K562 (cell line): Measurements from ENCODE around the gene RPS23. TPM values are rescaled to one million over a fixed set of nuclear protein-coding genes. Genes with fewer than 3 reads are reported as not detected.

Experiments
- ATAC-seq: fragments of 200-7000 bp; cut with Tn5 transposase; 3 replicates; pipeline ENCODE4 v1.9.1; 2020; ENCODE audit warnings: moderate library complexity
- BruUV-seq: library from RNA; stranded (reverse); fragments of 400-500 nt; replicated peaks from 2 replicates; lab custom pipeline; 2021; lab: Mats Ljungman, UMichigan
- CTCF ChIA-PET: fragments of 300-600 bp; formaldehyde crosslinking; extraction: SDS; loops from one replicate; lab custom pipeline; 2021; ENCODE audit warnings: low intra/inter-chr PET ratio; lab: Yijun Ruan, JAX
- POLR2A ChIA-PET: fragments of 300-600, 350-650 bp; sonication (Branson Sonifier 250); formaldehyde crosslinking; extraction: SDS; loops from one replicate; lab custom pipeline; 2021; ENCODE audit warnings: antibody characterized with exemption, inconsistent platforms; lab: Yijun Ruan, JAX
- DNase-seq, 4 experiments: peaks; one replicate each; pipeline versions ENCODE4 v3.0.0 to v3.0.0-alpha.2; 2011 to 2018; ENCODE audit warnings: low spot score in 3 of 4, mixed read lengths in 3 of 4; ENCODE audit errors: extremely low read depth in 1 of 4
- FAIRE-seq: peaks from 2 replicates; lab custom pipeline; 2011; peaks lifted over from hg19 to GRCh38; lab: Jason Lieb, UNC
- H2AFZ ChIP-seq: 2 replicates; pipeline ENCODE4 v1.6.0; 2011; ENCODE audit warnings: low read depth, low read length, control low read depth, inconsistent platforms
- H3K27ac ChIP-seq: fragments of 200-600 bp; 3 replicates; pipeline ENCODE4 v1.8.0; 2011; ENCODE audit warnings: low read depth, mild to moderate bottlenecking, control low read depth, inconsistent platforms, low read length, moderate library complexity, mixed read lengths; ENCODE audit errors: extremely low read depth
- H3K27me3 ChIP-seq, 2 experiments: fragments of 300-600 bp in 1 of 2; 2 replicates in 1 of 2; 3 replicates in 1 of 2; pipeline versions ENCODE4 v1.6.0 to v1.8.0; 2011; ENCODE audit warnings: inconsistent platforms in 2 of 2, low read length in 2 of 2, mild to moderate bottlenecking in 1 of 2, mixed read lengths in 1 of 2, moderate library complexity in 1 of 2; ENCODE audit not compliant: control insufficient read depth in 2 of 2, insufficient read depth in 2 of 2
- H3K36me3 ChIP-seq: fragments of 300-600 bp; 3 replicates; pipeline ENCODE4 v1.8.0; 2011; ENCODE audit warnings: mild to moderate bottlenecking, low read length, inconsistent platforms; ENCODE audit not compliant: control insufficient read depth, insufficient read depth
- H3K4me1 ChIP-seq, 2 experiments: fragments of 200-600 bp in 1 of 2; replicated peaks in 1 of 2; 2 replicates in 1 of 2; 3 replicates in 1 of 2; pipeline versions ENCODE4 v1.5.1 to v1.8.0; 2011; ENCODE audit warnings: inconsistent platforms in 2 of 2, low read length in 2 of 2, mild to moderate bottlenecking in 1 of 2, mixed read lengths in 1 of 2, moderate library complexity in 1 of 2; ENCODE audit not compliant: control insufficient read depth in 2 of 2, insufficient read depth in 2 of 2
- H3K4me2 ChIP-seq: 2 replicates; pipeline ENCODE4 v1.6.1; 2011; ENCODE audit warnings: low read length, control low read depth, inconsistent platforms, mixed read lengths; ENCODE audit not compliant: insufficient read depth
- H3K4me3 ChIP-seq: fragments of 200-600 bp; sonication (generic), shearing (Covaris generic); 2 replicates; pipeline ENCODE4 v1.5.1; 2016; ENCODE audit warnings: control low read depth, inconsistent platforms
- H3K79me2 ChIP-seq: fragments of 200-600 bp; 3 replicates; pipeline ENCODE4 v1.8.0; 2011; ENCODE audit warnings: low read length, inconsistent platforms; ENCODE audit not compliant: control insufficient read depth, insufficient read depth
- H3K9ac ChIP-seq, 2 experiments: 2 replicates each; pipeline versions ENCODE4 v1.6.0 to v1.6.1; 2011; ENCODE audit warnings: low read depth in 2 of 2, low read length in 2 of 2, control low read depth in 1 of 2, inconsistent platforms in 1 of 2, mild to moderate bottlenecking in 1 of 2, mixed read lengths in 1 of 2; ENCODE audit not compliant: insufficient read depth in 1 of 2
- H3K9me1 ChIP-seq: one replicate; pipeline ENCODE4 v1.6.0; 2011; ENCODE audit warnings: inconsistent platforms, mild to moderate bottlenecking, low read length, moderate library complexity; ENCODE audit not compliant: control insufficient read depth, insufficient read depth
- H3K9me3 ChIP-seq: replicated peaks from 2 replicates; pipeline ENCODE4 v1.5.1; 2011; ENCODE audit warnings: low read depth, low read length, inconsistent platforms; ENCODE audit not compliant: control insufficient read depth, insufficient read depth
- H4K20me1 ChIP-seq: replicated peaks from 2 replicates; pipeline ENCODE4 v1.6.1; 2011; ENCODE audit warnings: low read length, inconsistent platforms, mixed read lengths; ENCODE audit not compliant: control insufficient read depth, insufficient read depth
- C11orf30 ChIP-seq: fragments of 450-650 bp; IDR thresholded peaks from 2 replicates; pipeline ENCODE4 v1.6.1; 2016; ENCODE audit warnings: low read depth, mild to moderate bottlenecking
- HEY1 ChIP-seq: fragments of 250-450 bp; sonication (Bioruptor Pico); IDR thresholded peaks from 2 replicates; pipeline ENCODE4 v1.5.0; 2020; ENCODE audit warnings: mild to moderate bottlenecking, moderate library complexity, borderline replicate concordance
- IFI16 ChIP-seq: fragments of 250-450 bp; sonication (Bioruptor Pico); IDR thresholded peaks from 2 replicates; pipeline ENCODE4 v2.1.2; 2022; ENCODE audit warnings: mild to moderate bottlenecking, inconsistent platforms
- SMAD3 ChIP-seq: fragments of 450-650 bp; formaldehyde crosslinking; conservative IDR thresholded peaks from 2 replicates; pipeline ENCODE4 v1.4.0; 2020; ENCODE audit warnings: mild to moderate bottlenecking
- ZFX ChIP-seq: sonication (generic); formaldehyde crosslinking; IDR thresholded peaks from 2 replicates; pipeline ENCODE4 v1.8.0; 2022; ENCODE audit warnings: mild to moderate bottlenecking, missing genetic modification reagents, moderate library complexity
- ZNF316 ChIP-seq: fragments of 450-650 bp; IDR thresholded peaks from 2 replicates; pipeline ENCODE4 v1.6.1; 2016
- ZNF551 ChIP-seq: fragments of 250-450 bp; sonication (Bioruptor Pico); IDR thresholded peaks from 2 replicates; pipeline ENCODE4 v1.5.0; 2021; ENCODE audit warnings: mild to moderate bottlenecking, moderate library complexity
- ZNF77 ChIP-seq: fragments of 250-450 bp; sonication (Bioruptor Pico); IDR thresholded peaks from 2 replicates; pipeline ENCODE4 v1.5.0; 2020
- WGBS: fragments of 100-300 bp; shearing (Covaris generic); methylation state at CpG from one replicate; pipeline ENCODE4 v1.1.6; 2016; ENCODE audit warnings: low coverage, mixed read lengths; ENCODE audit not compliant: insufficient coverage; ENCODE audit errors: missing lambda C conversion rate; 5-methylcytosine and 5-hydroxymethylcytosine counted together
- in situ Hi-C: fragments of 300-500 bp; cut with MboI; formaldehyde crosslinking; loops from 4 replicates; pipeline ENCODE4 v1.15.0; 2018; ENCODE audit warnings: inconsistent platforms, mixed read lengths
- intact Hi-C: fragments of 100-400 bp; cut with micrococcal nuclease; formaldehyde crosslinking; loops from 2 replicates; pipeline ENCODE4 v1.14.2; 2022
- polyA plus RNA-seq, 8 experiments: library from polyadenylated mRNA; depleted of rRNA in 4 of 8; stranded (reverse) in 5 of 8; unstranded in 3 of 8; fragments of >200 nt; fragmentation: Nextera tagmentation in 2 of 8; fragmentation: Illumina TruSeq in 1 of 8; extraction: Ambion mirVana in 2 of 8; extraction: Trizol in 1 of 8; gene quantifications; 2 replicates each; pipeline versions ENCODE4 v1.2.1 to v1.2.3, GENCODE V29; 2011 to 2014; ENCODE audit warnings: inconsistent platforms in 1 of 8, missing spikeins in 1 of 8
- total RNA-seq, 7 experiments: library from RNA; depleted of rRNA in 6 of 7; stranded (reverse); fragments of >200 nt in 6 of 7; fragmentation: Illumina TruSeq in 2 of 7; extraction: Trizol in 2 of 7; gene quantifications; 2 replicates each; pipeline versions ENCODE4 v1.2.1 to v1.2.3, GENCODE V29; 2011 to 2021; ENCODE audit warnings: low replicate concordance in 1 of 7
- TF ChIP-seq, protein P1 (sequence below), 2 experiments: fragments of 450-650 bp; formaldehyde crosslinking in 1 of 2; IDR thresholded peaks; 2 replicates each; pipeline versions ENCODE4 v1.4.0 to v1.6.1; 2014 to 2020; ENCODE audit warnings: mild to moderate bottlenecking in 2 of 2, borderline replicate concordance in 1 of 2, low read depth in 1 of 2
- TF ChIP-seq, protein P2 (sequence below), 3 experiments: IDR thresholded peaks in 2 of 3; conservative IDR thresholded peaks in 1 of 3; 2 replicates each; pipeline ENCODE4 v1.5.1; 2011 to 2012; ENCODE audit warnings: low read length in 3 of 3, mild to moderate bottlenecking in 3 of 3, control low read depth in 2 of 3, improper control_type of control experiment in 1 of 3, inconsistent platforms in 1 of 3, low read depth in 1 of 3, mixed read lengths in 1 of 3, moderate library complexity in 1 of 3; ENCODE audit not compliant: insufficient read depth in 2 of 3
- TF ChIP-seq, protein P3 (sequence below): fragments of 450-650 bp; IDR thresholded peaks from 2 replicates; pipeline ENCODE4 v1.6.1; 2016; ENCODE audit warnings: low read depth, mild to moderate bottlenecking, moderate library complexity

Gene RPS23
- total and polyA plus RNA-seq, 9 of the 15 experiments (the other 6 are each of a cell fraction or from before 2014, with no cell fraction given) = 3,252 to 10,689 (median 6,302) TPM

DNA sequence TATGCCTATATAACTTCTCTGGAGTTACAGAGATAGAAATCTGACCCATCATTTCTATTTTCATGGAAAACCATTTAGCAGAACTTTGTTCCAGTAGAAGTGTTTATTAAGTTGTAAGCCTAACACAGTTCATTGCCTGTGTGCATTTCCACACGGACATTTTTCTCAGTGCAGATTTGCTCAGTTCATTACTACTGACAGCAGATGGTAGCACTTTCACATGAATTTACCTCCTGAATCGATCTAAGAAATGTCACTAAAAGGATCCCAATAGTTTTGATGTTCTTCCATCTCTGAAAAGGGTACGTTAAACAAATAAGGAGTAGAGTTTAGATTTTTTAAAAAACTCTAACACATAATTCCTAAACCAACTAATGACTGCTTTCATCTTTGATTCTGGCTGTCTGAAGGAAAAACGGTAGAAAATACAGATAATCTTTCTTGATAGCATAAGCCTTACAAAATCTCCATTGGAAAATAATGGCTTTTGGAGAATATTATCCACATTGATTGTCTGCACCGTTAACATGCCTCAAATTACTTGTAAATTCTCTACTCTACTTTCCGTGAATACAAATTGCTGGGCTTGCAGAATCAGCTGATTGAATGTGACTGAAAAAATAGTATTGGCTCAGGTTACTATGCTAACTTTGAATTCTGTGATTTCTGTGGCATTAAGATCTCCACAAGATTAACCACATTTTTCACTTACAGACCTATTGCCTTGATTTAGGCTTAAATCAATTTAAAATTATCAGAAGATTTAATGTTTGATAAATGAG is 33.1 kb downstream of the RPS23 start:
- DNase-seq (peak in 1 of 4 experiments; percentile 6), ATAC-seq (peak; percentile 31; the same call in 1 of the 3 replicates), FAIRE-seq (peak; percentile 40)
- Histone ChIP-seq H3K9me3 (0 out of 2 replicates have a peak, but pooled peaks cover 5% of the 10 kb centered on the region), H3K9me1 (no peaks in the 10 kb centered on the region), H2AFZ (no peak overlapping the region), H4K20me1 (no peaks in the 10 kb centered on the region), H3K4me2 (no peak overlapping the region), H3K36me3 (no peaks in the 10 kb centered on the region), H3K4me3 (no peak overlapping the region), H3K27ac (no peak overlapping the region), H3K4me1 (no peaks in the 10 kb centered on the region), H3K27me3 (no peaks in the 10 kb centered on the region), H3K9ac (no peak overlapping the region), H3K79me2 (no peaks in the 10 kb centered on the region)
- in situ Hi-C loops = no loop called here
- no TSS peak for BruUV-seq
- ChIA-PET POLR2A (no interaction called here), CTCF (no interaction called here)
- intact Hi-C loops = no loop called here
- TF ChIP-seq ZNF316 = peak; percentile 46; the same call in 1 of the 2 replicates
- no peak for TF ChIP-seq IFI16 (CRISPR knock-in tag)
- TF ChIP-seq SMAD3 (CRISPR knock-in tag) = no peak
- peak; percentile 31; the same call in 1 of the 2 replicates for TF ChIP-seq C11orf30
- TF ChIP-seq, protein P1, sequence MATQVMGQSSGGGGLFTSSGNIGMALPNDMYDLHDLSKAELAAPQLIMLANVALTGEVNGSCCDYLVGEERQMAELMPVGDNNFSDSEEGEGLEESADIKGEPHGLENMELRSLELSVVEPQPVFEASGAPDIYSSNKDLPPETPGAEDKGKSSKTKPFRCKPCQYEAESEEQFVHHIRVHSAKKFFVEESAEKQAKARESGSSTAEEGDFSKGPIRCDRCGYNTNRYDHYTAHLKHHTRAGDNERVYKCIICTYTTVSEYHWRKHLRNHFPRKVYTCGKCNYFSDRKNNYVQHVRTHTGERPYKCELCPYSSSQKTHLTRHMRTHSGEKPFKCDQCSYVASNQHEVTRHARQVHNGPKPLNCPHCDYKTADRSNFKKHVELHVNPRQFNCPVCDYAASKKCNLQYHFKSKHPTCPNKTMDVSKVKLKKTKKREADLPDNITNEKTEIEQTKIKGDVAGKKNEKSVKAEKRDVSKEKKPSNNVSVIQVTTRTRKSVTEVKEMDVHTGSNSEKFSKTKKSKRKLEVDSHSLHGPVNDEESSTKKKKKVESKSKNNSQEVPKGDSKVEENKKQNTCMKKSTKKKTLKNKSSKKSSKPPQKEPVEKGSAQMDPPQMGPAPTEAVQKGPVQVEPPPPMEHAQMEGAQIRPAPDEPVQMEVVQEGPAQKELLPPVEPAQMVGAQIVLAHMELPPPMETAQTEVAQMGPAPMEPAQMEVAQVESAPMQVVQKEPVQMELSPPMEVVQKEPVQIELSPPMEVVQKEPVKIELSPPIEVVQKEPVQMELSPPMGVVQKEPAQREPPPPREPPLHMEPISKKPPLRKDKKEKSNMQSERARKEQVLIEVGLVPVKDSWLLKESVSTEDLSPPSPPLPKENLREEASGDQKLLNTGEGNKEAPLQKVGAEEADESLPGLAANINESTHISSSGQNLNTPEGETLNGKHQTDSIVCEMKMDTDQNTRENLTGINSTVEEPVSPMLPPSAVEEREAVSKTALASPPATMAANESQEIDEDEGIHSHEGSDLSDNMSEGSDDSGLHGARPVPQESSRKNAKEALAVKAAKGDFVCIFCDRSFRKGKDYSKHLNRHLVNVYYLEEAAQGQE (IDR thresholded peaks at IDR 0.05; ENCODE audit: borderline replicate concordance) = no peak
- TF ChIP-seq, protein P1 (CRISPR knock-in tag; IDR thresholded peaks at IDR 0.05; ENCODE audit: low read depth) = no peak
- TF ChIP-seq ZFX = no peak
- no peak for TF ChIP-seq ZNF77
- TF ChIP-seq, protein P2, sequence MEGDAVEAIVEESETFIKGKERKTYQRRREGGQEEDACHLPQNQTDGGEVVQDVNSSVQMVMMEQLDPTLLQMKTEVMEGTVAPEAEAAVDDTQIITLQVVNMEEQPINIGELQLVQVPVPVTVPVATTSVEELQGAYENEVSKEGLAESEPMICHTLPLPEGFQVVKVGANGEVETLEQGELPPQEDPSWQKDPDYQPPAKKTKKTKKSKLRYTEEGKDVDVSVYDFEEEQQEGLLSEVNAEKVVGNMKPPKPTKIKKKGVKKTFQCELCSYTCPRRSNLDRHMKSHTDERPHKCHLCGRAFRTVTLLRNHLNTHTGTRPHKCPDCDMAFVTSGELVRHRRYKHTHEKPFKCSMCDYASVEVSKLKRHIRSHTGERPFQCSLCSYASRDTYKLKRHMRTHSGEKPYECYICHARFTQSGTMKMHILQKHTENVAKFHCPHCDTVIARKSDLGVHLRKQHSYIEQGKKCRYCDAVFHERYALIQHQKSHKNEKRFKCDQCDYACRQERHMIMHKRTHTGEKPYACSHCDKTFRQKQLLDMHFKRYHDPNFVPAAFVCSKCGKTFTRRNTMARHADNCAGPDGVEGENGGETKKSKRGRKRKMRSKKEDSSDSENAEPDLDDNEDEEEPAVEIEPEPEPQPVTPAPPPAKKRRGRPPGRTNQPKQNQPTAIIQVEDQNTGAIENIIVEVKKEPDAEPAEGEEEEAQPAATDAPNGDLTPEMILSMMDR (IDR thresholded peaks at IDR 0.05 in 2 of 3, conservative IDR thresholded peaks at IDR 0.05 in 1 of 3; ENCODE audit: insufficient read depth in 2 of 3, low read depth in 1 of 3, low read length in 3 of 3) = 0 out of 6 replicates have a peak, but pooled peaks of 1 of the 3 experiments have one; percentile 7
- TF ChIP-seq, protein P3, sequence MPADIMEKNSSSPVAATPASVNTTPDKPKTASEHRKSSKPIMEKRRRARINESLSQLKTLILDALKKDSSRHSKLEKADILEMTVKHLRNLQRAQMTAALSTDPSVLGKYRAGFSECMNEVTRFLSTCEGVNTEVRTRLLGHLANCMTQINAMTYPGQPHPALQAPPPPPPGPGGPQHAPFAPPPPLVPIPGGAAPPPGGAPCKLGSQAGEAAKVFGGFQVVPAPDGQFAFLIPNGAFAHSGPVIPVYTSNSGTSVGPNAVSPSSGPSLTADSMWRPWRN = no peak
- no peak for TF ChIP-seq HEY1
- TF ChIP-seq ZNF551 (CRISPR knock-in tag) = no peak
- WGBS = 29% methylated on average over 6 of the region's 6 CpGs
